SK-N-SH (cell line): Measurements from ENCODE around the gene SNTG2. TPM values are rescaled to one million over a fixed set of nuclear protein-coding genes. Genes with fewer than 3 reads are reported as not detected.

Experiments
- CTCF ChIA-PET: fragments of 300-600, 350-600 bp; formaldehyde crosslinking; extraction: SDS; loops from one replicate; lab custom pipeline; 2021; lab: Yijun Ruan, JAX
- POLR2A ChIA-PET: fragments of 350-600 bp; sonication (Branson Sonifier 250); formaldehyde crosslinking; extraction: SDS; loops from one replicate; lab custom pipeline; 2020; ENCODE audit warnings: antibody characterized with exemption, inconsistent platforms; lab: Yijun Ruan, JAX
- DNase-seq: peaks from one replicate; pipeline ENCODE4 v3.0.0; 2012
- H2AFZ ChIP-seq: fragments of 200-600 bp; sonication (generic); 2 replicates; pipeline ENCODE4 v1.8.1; 2016; ENCODE audit warnings: antibody characterized with exemption, mild to moderate bottlenecking, low read depth
- H3F3A ChIP-seq: fragments of 200-600 bp; sonication (generic); replicated peaks from 2 replicates; pipeline ENCODE3; 2016; ENCODE audit warnings: antibody characterized with exemption, mild to moderate bottlenecking; ENCODE audit not compliant: insufficient read depth
- H3K27ac ChIP-seq, 2 experiments: fragments of 200-500 bp in 1 of 2; fragments of 200-600 bp in 1 of 2; sonication (Bioruptor generic) in 1 of 2; sonication (generic), shearing (Covaris generic) in 1 of 2; 2 replicates each; pipeline versions ENCODE4 v1.5.1 to v1.6.1; 2014 to 2016; ENCODE audit warnings: low read depth in 2 of 2, inconsistent platforms in 1 of 2, low read length in 1 of 2, mild to moderate bottlenecking in 1 of 2, mixed read lengths in 1 of 2
- H3K27me3 ChIP-seq: fragments of 200-600 bp; sonication (generic), shearing (Covaris generic); 2 replicates; pipeline ENCODE4 v1.6.1; 2016; ENCODE audit warnings: mixed run types; ENCODE audit not compliant: insufficient read depth
- H3K36me3 ChIP-seq, 2 experiments: fragments of 200-500 bp in 1 of 2; fragments of 200-600 bp in 1 of 2; sonication (Bioruptor generic) in 1 of 2; sonication (generic) in 1 of 2; replicated peaks in 1 of 2; 2 replicates each; pipeline versions ENCODE3 to v1.5.1; 2014 to 2016; ENCODE audit warnings: low read length in 1 of 2, mild to moderate bottlenecking in 1 of 2; ENCODE audit not compliant: insufficient read depth in 2 of 2, control insufficient read depth in 1 of 2
- H3K4me1 ChIP-seq, 2 experiments: fragments of 200-500 bp in 1 of 2; fragments of 200-600 bp in 1 of 2; sonication (Bioruptor generic) in 1 of 2; sonication (generic), shearing (Covaris generic) in 1 of 2; 2 replicates each; pipeline versions ENCODE4 v1.5.1 to v1.6.1; 2014 to 2016; ENCODE audit warnings: low read depth in 1 of 2, low read length in 1 of 2, mixed run types in 1 of 2; ENCODE audit not compliant: insufficient read depth in 2 of 2, control insufficient read depth in 1 of 2
- H3K4me2 ChIP-seq: fragments of 200-600 bp; sonication (generic), shearing (Covaris generic); 2 replicates; pipeline ENCODE4 v1.6.1; 2017; ENCODE audit warnings: mixed run types
- H3K4me3 ChIP-seq, 2 experiments: fragments of 200-500 bp in 1 of 2; fragments of 200-600 bp in 1 of 2; sonication (Bioruptor generic) in 1 of 2; sonication (generic), shearing (Covaris generic) in 1 of 2; 2 replicates each; pipeline versions ENCODE4 v1.5.1 to v1.8.1; 2014 to 2016; ENCODE audit warnings: low read depth in 2 of 2, inconsistent platforms in 1 of 2, low read length in 1 of 2, mild to moderate bottlenecking in 1 of 2, mixed read lengths in 1 of 2, moderate library complexity in 1 of 2
- H3K79me2 ChIP-seq: fragments of 200-600 bp; sonication (generic); 2 replicates; pipeline ENCODE4 v1.8.1; 2017; ENCODE audit warnings: mild to moderate bottlenecking; ENCODE audit not compliant: insufficient read depth
- H3K9ac ChIP-seq: fragments of 200-600 bp; sonication (generic); 2 replicates; pipeline ENCODE4 v1.6.1; 2017; ENCODE audit warnings: mixed run types
- H3K9me2 ChIP-seq: fragments of 200-600 bp; sonication (generic); 2 replicates; pipeline ENCODE4 v1.6.1; 2017; ENCODE audit warnings: mixed run types
- H3K9me3 ChIP-seq: fragments of 200-600 bp; sonication (generic); 2 replicates; pipeline ENCODE4 v1.6.1; 2017; ENCODE audit warnings: mixed run types, mild to moderate bottlenecking, moderate library complexity
- H4K20me1 ChIP-seq: fragments of 200-600 bp; sonication (generic); 2 replicates; pipeline ENCODE4 v1.6.1; 2017; ENCODE audit warnings: mild to moderate bottlenecking, mixed run types; ENCODE audit not compliant: insufficient read depth
- CHD2 ChIP-seq: fragments of 150-350 bp; IDR thresholded peaks from 2 replicates; pipeline ENCODE4 v1.6.1; 2018; ENCODE audit warnings: low read length; ENCODE audit not compliant: partially characterized antibody
- FOSL2 ChIP-seq: IDR thresholded peaks from 2 replicates; pipeline ENCODE4 v1.4.0; 2012; ENCODE audit warnings: low read depth, mild to moderate bottlenecking, moderate library complexity, borderline replicate concordance
- FOXM1 ChIP-seq: IDR thresholded peaks from 2 replicates; pipeline ENCODE4 v1.4.0; 2012; ENCODE audit warnings: low read depth, mild to moderate bottlenecking
- NFIC ChIP-seq: IDR thresholded peaks from 2 replicates; pipeline ENCODE4 v1.4.0; 2012; ENCODE audit warnings: borderline replicate concordance
- NRF1 ChIP-seq: IDR thresholded peaks from 2 replicates; pipeline ENCODE4 v1.6.1; 2012; ENCODE audit warnings: low read depth, mild to moderate bottlenecking, low read length
- RFX5 ChIP-seq: IDR thresholded peaks from 2 replicates; pipeline ENCODE4 v1.6.1; 2012; ENCODE audit warnings: mild to moderate bottlenecking, improper control_type of control experiment, low read length
- SMC3 ChIP-seq: IDR thresholded peaks from 2 replicates; pipeline ENCODE4 v1.6.1; 2012; ENCODE audit warnings: low read depth, low read length, improper control_type of control experiment
- TAF1 ChIP-seq: IDR thresholded peaks from 2 replicates; pipeline ENCODE4 v1.6.1; 2012; ENCODE audit warnings: low read depth, mild to moderate bottlenecking, low read length, moderate library complexity, borderline replicate concordance
- TCF12 ChIP-seq: IDR thresholded peaks from 2 replicates; pipeline ENCODE4 v1.4.0; 2012
- YY1 ChIP-seq: IDR thresholded peaks from 2 replicates; pipeline ENCODE4 v1.4.0; 2012; ENCODE audit warnings: low read depth, mild to moderate bottlenecking
- WGBS: methylation state at CpG from one replicate; pipeline ENCODE4 v1.1.6; 2017; ENCODE audit warnings: low lambda C conversion rate; 5-methylcytosine and 5-hydroxymethylcytosine counted together
- polyA plus RNA-seq, 3 experiments: library from polyadenylated mRNA; depleted of rRNA; stranded (reverse); fragments of >200 nt; gene quantifications; 2 replicates each; pipeline ENCODE4 v1.2.3, GENCODE V29; 2012
- TF ChIP-seq, protein P1 (sequence below): IDR thresholded peaks from 2 replicates; pipeline ENCODE4 v1.6.1; 2012; ENCODE audit warnings: mild to moderate bottlenecking, low read depth, low read length, moderate library complexity
- TF ChIP-seq, protein P2 (sequence below): fragments of 150-350 bp; IDR thresholded peaks from 2 replicates; pipeline ENCODE4 v1.6.1; 2017; ENCODE audit warnings: antibody characterized with exemption, low read length, low read depth, borderline replicate concordance
- TF ChIP-seq, protein P3 (sequence below): IDR thresholded peaks from 2 replicates; pipeline ENCODE4 v1.4.0; 2012; ENCODE audit warnings: low read depth, borderline replicate concordance

Gene SNTG2
- polyA plus RNA-seq, 1 of the 3 experiments (the other 2 are of a cell fraction): not detected

DNA sequence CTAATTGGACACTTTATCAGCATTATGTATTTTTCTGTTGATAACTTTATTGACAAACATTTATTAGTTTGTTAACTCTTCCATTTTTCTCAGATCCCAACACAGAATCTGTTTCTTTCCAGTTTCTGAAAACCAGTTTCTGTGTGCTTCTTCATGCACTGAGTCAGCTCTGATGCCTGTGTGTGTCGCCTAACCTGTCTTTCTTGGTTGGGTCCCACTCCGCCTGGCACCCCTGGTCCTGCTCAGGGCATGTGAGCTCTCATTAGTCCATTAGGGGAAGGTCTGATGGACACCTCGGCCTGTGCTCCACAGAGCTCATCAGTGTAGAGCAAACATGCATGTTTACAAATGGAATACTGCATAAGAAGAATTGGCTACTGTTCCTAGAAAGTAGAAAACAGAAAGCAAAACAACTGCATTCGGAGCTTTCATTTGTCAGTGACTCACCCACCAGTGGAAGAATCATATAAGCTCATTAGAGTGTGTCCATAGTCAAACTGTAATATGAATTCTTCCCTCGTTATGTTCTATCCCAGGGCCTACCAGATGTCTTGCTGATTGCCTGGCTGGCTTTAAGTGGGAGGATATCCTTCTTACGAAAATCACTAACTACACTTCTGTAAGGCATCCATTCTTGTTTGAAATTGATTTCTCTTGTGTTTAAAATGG, 137.7 kb downstream of the SNTG2 start:
- H3K9me3 ChIP-seq: 0 out of 2 replicates have a peak, but pooled peaks cover 3% of the 10 kb centered on the region
- DNase-seq: no peak
- H3K27ac ChIP-seq: no peak overlapping the region
- H3K4me1 ChIP-seq: no peaks in the 10 kb centered on the region; a peak in 1 of 4 replicates
- H3K27me3 ChIP-seq: no peaks in the 10 kb centered on the region
- no peak overlapping the region for H2AFZ ChIP-seq
- no peaks in the 10 kb centered on the region for H3K79me2 ChIP-seq
- no peak overlapping the region for H3K4me3 ChIP-seq
- no peaks in the 10 kb centered on the region for H3F3A ChIP-seq
- WGBS: 18% methylated on average over 6 of the region's 6 CpGs
- TF ChIP-seq, protein P1, sequence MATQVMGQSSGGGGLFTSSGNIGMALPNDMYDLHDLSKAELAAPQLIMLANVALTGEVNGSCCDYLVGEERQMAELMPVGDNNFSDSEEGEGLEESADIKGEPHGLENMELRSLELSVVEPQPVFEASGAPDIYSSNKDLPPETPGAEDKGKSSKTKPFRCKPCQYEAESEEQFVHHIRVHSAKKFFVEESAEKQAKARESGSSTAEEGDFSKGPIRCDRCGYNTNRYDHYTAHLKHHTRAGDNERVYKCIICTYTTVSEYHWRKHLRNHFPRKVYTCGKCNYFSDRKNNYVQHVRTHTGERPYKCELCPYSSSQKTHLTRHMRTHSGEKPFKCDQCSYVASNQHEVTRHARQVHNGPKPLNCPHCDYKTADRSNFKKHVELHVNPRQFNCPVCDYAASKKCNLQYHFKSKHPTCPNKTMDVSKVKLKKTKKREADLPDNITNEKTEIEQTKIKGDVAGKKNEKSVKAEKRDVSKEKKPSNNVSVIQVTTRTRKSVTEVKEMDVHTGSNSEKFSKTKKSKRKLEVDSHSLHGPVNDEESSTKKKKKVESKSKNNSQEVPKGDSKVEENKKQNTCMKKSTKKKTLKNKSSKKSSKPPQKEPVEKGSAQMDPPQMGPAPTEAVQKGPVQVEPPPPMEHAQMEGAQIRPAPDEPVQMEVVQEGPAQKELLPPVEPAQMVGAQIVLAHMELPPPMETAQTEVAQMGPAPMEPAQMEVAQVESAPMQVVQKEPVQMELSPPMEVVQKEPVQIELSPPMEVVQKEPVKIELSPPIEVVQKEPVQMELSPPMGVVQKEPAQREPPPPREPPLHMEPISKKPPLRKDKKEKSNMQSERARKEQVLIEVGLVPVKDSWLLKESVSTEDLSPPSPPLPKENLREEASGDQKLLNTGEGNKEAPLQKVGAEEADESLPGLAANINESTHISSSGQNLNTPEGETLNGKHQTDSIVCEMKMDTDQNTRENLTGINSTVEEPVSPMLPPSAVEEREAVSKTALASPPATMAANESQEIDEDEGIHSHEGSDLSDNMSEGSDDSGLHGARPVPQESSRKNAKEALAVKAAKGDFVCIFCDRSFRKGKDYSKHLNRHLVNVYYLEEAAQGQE: no peak
- no peak for TF ChIP-seq RFX5
- TF ChIP-seq, protein P2, sequence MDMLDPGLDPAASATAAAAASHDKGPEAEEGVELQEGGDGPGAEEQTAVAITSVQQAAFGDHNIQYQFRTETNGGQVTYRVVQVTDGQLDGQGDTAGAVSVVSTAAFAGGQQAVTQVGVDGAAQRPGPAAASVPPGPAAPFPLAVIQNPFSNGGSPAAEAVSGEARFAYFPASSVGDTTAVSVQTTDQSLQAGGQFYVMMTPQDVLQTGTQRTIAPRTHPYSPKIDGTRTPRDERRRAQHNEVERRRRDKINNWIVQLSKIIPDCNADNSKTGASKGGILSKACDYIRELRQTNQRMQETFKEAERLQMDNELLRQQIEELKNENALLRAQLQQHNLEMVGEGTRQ: no peak
- TF ChIP-seq TCF12: no peak
- no peak for TF ChIP-seq YY1
- TF ChIP-seq NFIC: no peak
- TF ChIP-seq, protein P3, sequence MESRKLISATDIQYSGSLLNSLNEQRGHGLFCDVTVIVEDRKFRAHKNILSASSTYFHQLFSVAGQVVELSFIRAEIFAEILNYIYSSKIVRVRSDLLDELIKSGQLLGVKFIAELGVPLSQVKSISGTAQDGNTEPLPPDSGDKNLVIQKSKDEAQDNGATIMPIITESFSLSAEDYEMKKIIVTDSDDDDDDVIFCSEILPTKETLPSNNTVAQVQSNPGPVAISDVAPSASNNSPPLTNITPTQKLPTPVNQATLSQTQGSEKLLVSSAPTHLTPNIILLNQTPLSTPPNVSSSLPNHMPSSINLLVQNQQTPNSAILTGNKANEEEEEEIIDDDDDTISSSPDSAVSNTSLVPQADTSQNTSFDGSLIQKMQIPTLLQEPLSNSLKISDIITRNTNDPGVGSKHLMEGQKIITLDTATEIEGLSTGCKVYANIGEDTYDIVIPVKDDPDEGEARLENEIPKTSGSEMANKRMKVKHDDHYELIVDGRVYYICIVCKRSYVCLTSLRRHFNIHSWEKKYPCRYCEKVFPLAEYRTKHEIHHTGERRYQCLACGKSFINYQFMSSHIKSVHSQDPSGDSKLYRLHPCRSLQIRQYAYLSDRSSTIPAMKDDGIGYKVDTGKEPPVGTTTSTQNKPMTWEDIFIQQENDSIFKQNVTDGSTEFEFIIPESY: no peak
- no peak for TF ChIP-seq TAF1
- TF ChIP-seq SMC3: no peak
- no peak for TF ChIP-seq FOXM1
- TF ChIP-seq NRF1: no peak
- TF ChIP-seq CHD2: no peak
- no peak for TF ChIP-seq FOSL2
- TF ChIP-seq, all 33 proteins: peak for 0
- H3K36me3 ChIP-seq: no peaks in the 10 kb centered on the region
- ChIA-PET CTCF (interaction anchor here (0.5 to 1.5 kb wide), 4 partner anchors 12 to 373 kb away, joined by 3 read pairs; no protein-coding TSS in a partner anchor), POLR2A (no interaction called here)
- no peak overlapping the region for H3K9ac ChIP-seq
- no peak overlapping the region for H3K4me2 ChIP-seq
- no peaks in the 10 kb centered on the region for H4K20me1 ChIP-seq
- no peaks in the 10 kb centered on the region for H3K9me2 ChIP-seq
